ENCODE results near the gene PIM3. TPM values are rescaled to one million over a fixed set of nuclear protein-coding genes. Genes with fewer than 3 reads are reported as not detected.
A peak's percentile ranks its signal among the peaks of the same experiment; 100 is the strongest.
"Not testable (repeated sequence)": the region's sequence is repeated elsewhere in the genome, so short reads cannot be mapped to it uniquely, and the experiment has no call there.

Gene PIM3
- polyA plus RNA-seq, 4 donors, result 14.5 to 26.4 (median 22.3) TPM

- DNase-seq (ENCODE audit: low read depth in 4 of 4, low spot score in 2 of 4), result no peak
Measured at GRCh38 chr22:49941507-49942316, 18.9 kb upstream of the PIM3 start.

DNA sequence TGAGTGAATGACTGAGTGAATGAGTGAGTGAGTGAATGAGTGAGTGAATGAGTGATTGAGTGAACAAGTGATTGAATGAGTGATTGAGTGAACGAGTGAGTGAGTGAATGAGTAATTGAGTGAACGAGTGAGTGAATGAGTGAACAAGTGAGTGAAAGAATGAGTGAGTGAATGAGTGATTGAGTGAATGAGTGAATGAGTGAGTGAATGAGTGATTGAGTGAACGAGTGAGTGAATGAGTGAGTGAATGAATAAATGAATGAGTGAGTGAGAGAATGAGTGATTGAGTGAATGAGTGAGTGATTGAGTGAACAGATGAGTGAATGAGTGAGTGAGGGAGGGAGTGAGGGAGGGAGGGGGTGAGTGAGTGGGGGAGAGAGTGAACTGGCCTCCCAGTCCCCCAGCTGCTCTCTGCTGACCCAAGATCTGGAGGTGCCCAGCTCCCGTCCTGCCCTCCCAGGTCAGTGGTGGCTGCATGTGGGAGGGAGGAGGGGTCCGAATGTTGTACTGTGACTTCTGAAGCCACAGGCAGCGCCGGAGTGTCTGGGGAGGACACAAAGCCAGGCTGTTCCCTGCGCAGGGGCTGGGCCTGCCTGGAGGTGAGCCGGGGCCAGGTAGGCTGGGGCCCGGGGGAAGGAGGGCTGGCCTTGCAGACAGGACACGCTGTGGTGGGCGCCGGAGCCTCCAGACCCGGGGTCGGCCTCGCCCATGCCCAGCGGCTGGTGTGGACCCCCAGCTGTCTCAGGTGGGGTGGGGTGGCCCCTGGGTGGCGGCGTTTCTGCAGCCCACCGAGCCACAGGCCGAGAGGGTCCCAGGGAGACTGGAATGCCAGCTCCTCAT is 17.8 kb upstream of the PIM3 start:
- DNase-seq (ENCODE audit: low read depth in 4 of 4, low spot score in 2 of 4), result no peak

- DNase-seq (ENCODE audit: low read depth in 4 of 4, low spot score in 2 of 4), result no peak
Measured at GRCh38 chr22:49943405-49943765, 17.2 kb upstream of the PIM3 start.

GRCh38 chr22:49943771-49944398 is 16.7 kb upstream of the PIM3 start:
- DNase-seq (ENCODE audit: low read depth in 4 of 4, low spot score in 2 of 4), result no peak

DNA sequence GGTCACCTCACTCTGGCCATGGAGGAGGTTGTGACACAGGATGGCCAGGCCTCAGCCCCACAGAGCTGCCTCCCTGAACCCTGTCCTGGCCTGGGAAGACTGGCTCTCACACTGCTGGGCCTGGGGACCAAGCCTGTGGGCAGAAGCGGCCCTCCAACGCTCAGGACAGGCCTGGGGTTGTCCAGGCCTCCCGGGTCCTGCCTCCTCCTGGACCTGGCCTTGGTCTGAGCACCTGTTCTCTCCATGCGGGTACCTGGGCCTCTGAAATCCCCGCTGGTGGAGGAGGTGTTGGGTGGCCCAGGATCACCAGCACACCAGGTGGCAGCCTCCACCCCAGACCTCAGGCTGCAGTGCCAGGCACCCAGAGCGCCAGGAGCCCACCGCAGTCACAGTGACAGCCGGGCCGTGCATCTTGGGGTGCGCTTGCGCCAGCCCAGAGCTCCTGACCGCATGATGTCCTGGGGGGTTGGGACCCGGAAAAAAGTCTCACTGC is 16.1 kb upstream of the PIM3 start:
- DNase-seq (ENCODE audit: low read depth in 4 of 4, low spot score in 2 of 4), result no peak

- DNase-seq (ENCODE audit: low read depth in 4 of 4, low spot score in 2 of 4), result not testable (repeated sequence)
Measured at GRCh38 chr22:49945042-49945794, 15.4 kb upstream of the PIM3 start.

GRCh38 chr22:49946612-49947295 is 13.8 kb upstream of the PIM3 start:
- DNase-seq (ENCODE audit: low read depth in 4 of 4, low spot score in 2 of 4), result no peak

DNA sequence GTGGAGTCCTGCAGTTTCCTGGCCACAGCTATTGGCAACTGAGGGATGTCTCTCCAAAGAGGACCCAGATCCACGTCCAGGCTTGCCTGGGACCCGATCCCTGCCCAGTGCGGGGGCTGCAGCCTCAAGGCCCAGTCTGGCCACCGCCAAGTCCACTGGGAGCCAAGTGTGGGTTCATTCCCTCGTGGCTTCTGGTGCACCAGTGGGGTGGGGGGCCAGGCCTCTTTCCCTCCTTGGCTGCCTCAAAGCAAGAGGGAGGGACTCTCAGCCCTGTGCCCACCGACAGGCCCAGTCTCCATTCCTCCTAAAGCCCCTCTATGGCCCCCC is 13.3 kb upstream of the PIM3 start:
- DNase-seq (ENCODE audit: low read depth in 4 of 4, low spot score in 2 of 4), result no peak

DNA sequence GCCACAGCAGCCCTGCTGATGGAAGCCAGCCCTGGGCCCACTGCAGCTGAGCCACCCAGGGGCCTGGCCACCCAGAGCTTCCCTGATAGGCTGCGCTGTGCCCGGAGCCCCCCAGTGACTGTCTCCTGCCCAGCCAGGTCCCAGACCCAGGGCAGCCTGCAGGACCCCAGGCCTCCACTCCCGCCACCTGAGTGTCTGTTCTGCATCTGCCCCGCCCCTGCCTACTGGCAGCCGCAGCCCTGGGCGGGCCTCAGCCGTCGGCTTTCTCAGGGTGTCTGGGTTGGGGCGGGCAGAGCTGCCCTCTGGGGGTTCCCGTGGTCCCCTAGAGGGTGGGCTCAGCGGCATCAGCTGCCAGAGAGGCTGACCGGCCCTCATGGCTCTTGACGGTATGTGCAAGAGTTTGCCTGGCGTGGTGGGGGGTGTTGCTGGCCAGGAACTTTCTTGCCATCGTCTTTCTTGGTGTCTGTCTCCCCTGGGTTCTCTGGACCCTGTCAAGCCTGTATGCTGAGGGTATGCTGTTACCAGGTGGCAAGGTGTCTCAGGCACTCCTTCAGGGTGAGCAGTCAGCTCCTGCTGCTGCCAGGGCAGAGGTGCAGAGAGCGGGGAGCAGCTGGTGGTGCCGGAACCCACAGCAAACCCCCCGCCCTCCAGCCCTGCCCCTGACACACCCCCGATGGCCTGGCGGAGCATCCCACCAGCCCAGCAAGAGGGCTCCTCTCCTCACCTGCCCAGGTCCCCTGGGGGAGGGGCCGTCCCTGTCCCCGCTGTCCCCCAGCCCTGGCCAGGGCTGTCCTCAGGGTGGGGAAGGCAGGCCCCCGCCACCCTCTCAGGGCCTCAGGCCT is 12.2 kb upstream of the PIM3 start:
- DNase-seq (ENCODE audit: low read depth in 4 of 4, low spot score in 2 of 4), result no peak

DNA sequence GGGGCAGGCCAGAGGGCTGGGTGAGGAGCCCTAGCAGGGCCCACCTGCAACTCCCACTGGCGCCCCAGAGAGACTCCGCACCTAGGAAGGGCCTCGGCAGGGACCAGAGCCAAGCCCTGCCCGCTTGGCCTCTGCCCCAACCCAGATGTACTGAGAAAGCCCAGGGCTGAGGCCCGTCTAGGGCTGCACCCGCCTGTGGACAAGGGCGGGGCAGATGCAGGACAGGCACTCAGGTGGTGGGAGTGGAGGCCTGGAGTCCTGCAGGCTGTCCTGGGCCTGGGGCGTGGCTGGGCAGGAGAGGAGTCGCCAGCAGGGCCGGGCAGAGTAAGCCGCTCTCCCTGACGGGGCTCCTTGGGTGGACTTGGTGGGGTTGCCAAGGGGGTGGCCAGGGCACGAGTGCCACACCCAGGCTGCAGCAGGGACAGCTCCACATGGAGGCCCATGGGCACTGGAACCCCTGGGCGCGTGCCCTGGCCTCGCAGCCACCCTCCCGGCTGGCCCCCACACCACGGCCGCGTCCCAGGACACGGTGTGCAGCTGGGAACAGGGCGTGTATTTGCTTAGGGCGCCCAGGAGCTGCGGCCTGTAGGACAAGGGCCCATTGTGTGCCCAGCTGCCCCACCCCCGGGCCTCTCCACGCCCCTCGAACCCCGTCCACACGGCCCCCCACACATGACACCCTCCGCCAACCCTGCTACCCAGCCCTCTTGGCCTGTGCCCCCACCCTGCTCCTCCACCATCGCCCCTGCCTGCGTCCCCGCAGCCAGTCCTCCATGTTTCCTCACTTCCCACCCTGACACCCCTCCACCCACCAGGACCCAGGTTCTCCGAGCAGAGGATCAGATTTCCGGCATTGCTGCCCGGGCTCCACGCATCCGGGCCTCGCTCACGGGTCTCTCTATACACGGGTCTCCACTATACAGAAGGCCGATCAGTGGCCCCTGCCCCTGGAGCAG is 11.3 kb upstream of the PIM3 start:
- no peak for DNase-seq (ENCODE audit: low read depth in 4 of 4, low spot score in 2 of 4)

- DNase-seq (ENCODE audit: low read depth in 4 of 4, low spot score in 2 of 4), result no peak
Measured at GRCh38 chr22:49949914-49950292, 10.7 kb upstream of the PIM3 start.

DNA sequence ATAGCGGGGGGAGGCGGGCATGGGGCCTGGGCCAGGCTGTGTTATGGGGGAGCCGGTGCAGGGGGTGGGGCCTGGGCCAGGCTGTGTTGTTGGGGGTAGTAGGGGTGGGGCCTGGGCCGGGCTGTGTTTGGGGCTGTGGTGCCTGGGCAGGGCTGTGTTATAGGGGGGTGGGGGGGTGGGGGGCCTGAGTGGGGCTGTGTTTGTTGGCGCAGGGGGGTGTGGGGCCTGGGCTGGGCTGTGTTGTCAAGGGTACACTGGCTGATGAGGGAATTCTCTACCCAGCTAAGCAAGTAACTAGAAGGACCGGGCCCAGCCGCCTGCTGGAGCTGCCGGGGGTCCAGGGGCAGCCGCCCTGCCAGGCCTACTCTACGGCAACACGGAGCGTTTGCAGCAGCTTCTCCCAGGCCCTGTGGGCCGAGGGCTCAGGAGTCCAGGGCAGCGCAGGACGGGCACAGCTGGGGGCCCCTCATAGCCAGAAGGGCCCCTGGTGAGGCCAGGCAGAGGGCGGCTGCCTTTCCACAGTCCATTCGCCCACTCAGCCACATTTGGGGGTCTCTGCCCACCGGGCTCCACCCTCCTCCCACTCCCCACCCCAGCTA is 10.1 kb upstream of the PIM3 start:
- DNase-seq (ENCODE audit: low read depth in 4 of 4, low spot score in 2 of 4), result no peak

DNA sequence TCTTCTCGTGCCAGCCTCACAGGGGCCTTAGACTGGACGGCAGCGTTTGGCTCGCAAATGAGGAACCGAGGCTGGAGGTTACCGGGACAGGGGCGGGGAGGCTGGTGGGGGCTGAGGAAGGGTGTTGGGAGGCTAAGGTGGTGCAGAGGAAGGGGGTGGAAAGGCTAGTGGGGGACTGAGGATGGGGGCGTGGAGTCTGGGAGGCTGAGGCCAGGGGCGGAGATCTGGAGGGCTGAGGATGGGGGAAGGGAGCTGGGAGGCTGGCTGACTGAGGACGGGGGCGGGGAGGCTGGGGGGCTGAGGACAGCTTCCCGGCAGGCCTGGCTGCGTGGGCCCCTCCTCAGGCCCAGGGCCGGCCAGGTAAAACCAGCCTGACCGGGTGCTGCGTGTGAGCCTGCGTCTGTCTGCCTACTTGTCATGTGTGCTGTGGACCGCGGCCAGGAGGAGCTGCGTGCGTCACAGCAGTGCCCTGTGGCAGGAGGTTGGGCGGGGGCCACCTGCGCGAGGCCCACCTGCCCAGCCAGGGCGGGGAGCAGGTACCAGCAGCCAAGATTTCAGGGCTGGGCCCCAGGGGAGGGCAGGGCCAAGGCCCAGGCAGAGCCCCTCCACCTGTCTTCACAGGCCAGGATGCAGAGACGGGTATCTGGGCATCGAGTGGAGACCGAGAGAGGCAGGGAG is 9.4 kb upstream of the PIM3 start:
- peak in 1 of 4 donors; percentile 71 for DNase-seq (ENCODE audit: low read depth in 4 of 4, low spot score in 2 of 4)

- no peak for DNase-seq (ENCODE audit: low read depth in 4 of 4, low spot score in 2 of 4)
Measured at GRCh38 chr22:49951678-49951985, 8.9 kb upstream of the PIM3 start.

- no peak for DNase-seq (ENCODE audit: low read depth in 4 of 4, low spot score in 2 of 4)
Measured at GRCh38 chr22:49951986-49952896, 8.3 kb upstream of the PIM3 start.

DNA sequence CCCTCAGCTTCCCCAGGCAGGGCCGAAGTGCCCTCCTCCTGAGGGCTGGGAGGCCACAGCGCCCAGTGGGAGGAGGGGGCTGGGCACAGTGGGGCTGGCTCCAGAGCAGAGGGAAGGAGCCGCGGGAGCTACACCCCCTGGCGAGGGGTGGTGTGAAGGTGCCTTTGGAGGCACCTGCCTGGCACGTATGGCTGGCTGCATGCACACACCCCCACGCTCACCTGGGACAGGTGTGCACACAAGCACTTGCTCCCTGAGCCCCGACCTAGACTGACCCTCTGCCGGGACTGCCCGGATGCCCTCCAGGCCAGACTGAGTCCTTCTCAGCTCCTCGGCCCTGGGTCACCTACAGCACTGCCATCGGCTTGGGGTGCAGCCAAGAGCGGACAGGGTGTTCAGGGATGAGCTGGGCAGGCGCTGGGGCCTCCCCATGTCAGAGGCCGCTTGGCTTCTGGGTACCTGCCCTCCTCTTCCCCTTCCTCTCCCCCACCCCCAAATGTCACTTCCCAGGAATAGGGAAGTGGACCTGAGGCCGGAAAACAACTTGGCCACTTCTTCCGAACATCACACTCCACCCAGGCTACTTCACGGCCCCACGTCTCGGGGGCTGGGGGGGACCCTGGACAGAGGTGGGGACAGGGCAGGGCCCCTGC is 7.4 kb upstream of the PIM3 start:
- DNase-seq (ENCODE audit: low read depth in 4 of 4, low spot score in 2 of 4), result no peak
